Superior temporal gyrus (tissue), 1 donor: Measurements from ENCODE around the gene TMEM217.

Experiments used
- DNase-seq: peaks from one replicate; pipeline ENCODE4 v3.0.0-alpha.2; 2016; ENCODE audit errors: extremely low spot score

TMEM217 gene

DNA sequence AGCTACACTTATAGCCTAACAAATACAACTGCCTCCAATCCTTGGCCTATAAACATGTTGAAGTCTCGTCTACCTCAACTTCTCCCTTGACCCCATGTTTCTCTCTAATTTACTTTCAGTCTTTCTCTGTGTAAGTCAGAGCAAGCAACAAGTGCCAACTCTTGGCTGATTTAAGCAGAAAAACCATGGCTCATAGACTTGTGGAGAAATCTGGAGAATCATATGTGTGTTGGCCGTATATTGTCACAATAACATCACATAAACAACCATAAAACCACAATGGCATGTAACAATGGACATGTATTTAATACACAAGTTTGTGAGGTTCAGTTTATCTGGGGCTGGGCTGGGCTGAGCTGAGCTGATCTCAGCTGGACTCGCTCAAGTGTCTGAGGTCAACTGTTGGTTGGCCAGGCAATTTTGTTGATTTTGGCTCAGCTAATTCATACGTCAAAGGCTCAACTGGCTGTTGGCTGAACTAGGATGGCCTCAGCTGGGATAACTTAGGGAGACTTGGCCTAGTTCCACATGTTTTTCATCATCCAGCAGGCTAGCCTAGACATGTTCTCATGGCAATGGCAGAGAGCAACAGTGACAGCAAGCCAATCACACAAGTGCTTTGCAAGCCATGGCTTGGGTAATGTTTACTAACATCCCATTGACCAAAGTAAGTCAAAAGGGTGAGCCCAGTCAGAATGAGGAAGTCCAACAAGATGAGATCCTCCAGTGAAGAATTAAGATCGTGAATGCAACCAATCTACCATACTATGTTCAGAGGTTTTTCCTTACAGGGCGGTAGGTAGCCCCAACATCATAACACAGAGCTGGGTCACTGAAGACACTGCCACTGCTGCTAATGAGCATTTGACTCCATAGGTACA is 13.3 kb downstream of the TMEM217 start:
- peak; percentile 66 for DNase-seq

DNA sequence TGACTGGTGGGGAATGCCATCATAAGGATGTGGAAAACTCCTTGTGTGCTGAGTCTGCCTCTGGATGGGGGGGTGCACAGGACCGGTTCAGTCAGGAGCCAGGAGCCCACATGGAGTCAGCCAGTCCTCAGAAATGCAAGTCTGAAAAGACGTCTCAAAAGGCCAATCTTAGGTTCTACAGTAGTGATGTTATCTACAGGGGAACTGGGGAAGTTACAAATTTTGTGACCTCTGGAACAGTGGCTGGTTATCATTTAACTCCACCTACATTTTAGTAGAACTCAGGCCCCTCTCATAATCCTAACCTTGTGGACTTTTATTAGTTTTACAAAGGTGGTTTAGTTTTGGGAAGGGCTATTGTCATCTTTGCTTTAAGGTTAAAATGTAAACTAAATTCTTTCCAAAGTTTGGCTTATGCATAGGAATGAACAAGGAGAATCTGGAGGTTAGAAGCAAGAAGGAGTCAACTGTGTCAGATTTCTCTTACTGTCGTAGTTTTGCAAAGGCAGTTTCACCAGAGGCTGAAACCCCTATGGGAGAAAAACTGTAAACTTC is 14.1 kb downstream of the TMEM217 start:
- no peak for DNase-seq

DNA sequence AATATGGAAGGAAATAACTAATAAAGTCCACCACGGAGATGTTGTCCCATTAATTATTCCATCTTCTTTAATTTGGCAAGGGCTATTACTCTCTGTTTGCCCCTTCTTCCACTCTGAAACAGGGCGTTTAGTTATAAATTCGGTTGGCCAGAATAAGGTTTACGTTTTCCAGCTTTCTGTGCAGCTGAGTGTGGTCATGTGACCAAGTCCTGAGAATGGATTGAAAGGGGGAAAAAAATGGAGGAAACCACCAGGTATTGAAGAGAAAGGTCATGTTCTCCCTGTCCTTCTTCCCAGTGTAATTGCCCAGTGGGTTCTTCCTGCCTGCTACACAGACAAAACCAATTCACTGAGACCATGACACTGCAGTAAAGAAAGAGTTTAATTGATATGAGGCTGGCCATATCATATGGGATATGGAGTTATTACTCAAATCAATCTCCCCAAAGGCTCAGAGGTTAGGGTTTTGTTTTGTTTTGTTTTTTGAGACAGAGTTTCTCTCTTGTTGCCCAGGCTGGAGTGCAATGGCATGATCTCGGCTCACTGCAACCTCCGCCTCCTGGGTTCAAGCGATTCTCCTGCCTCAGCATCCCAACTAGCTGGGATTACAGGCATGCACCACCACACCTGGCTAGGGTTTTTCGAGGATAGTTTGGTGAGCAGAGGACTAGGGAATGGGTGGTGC is 14.7 kb downstream of the TMEM217 start:
- DNase-seq, result no peak

DNA sequence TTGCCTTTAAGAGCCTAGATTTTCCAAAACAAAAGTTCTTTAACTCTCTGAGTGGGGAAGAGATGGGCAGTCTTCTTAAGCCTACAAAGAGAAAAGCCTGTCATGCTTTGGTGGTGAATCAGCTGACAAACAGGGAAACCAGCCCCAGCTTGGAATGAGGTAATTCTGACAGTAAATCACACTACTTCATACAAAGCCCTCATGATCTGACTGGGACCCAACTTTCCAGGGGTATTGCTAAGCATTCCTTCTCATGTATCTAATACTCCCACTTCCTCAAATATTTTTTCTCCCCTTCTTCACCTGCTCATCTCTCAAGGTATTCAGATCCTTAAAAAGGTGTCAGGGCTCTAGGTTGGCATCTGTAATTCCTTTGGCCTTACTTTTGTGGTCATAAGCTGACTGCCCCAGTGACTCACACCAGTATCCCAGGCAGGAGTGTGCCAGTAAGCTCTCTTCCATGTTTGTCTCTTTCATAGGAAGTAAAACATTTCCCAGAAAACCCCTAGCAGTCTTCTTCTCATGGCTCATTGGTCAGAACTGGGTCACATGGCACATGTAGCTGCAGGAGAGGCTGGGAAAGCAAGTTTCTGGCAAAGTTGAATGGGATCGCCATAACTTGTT is 15.4 kb downstream of the TMEM217 start:
- DNase-seq, result no peak

DNA sequence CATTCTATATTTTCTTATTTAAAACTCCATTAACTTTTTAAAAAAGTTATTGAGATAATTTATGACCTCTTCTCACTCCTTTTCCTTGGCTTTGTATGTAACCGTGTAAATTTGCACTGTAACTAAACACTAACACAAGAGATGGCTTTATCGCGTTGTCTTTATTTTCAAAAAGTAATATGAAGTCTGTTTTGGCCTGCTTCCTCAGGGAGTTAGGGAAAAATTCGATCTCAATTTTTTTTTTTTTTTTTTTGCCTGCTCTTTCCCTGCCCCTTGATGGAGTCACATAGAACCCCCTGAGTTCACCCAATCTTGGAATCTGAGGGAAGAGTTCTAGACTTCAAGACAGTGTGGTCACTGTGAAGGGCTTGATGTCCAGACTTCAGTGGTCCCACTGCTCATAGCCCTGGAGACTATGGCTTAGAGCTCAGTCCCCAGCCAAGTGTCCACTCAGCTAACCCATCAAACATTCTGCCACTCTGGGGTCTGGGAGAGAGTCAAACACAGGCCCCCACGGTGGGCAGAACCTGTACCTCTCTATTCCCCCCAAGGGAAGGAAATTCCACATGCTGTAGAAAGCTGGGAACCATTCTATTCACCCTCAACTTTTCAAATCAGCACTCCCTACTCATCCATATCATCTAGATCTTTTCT is 16.0 kb downstream of the TMEM217 start:
- DNase-seq, result no peak

DNA sequence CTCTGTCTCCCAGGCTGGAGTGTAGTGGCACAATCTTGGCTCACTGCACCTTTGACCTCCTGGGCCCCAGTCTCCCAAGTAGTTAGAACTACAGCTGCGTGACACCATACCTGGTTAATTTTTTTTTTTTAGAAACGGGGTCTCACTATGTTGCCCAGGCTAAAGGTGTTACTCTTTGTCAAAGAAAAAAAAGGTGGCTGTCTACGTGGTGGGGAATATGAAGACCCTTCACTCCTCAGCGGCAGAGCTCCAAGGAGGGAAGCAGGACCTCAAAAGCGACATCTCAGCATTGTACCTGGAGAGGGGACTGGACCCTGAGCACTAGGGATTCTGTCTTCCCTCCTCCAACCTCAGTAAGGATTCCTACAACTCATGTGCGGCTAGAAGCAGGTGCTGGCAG is 16.8 kb downstream of the TMEM217 start:
- DNase-seq, result no peak

DNA sequence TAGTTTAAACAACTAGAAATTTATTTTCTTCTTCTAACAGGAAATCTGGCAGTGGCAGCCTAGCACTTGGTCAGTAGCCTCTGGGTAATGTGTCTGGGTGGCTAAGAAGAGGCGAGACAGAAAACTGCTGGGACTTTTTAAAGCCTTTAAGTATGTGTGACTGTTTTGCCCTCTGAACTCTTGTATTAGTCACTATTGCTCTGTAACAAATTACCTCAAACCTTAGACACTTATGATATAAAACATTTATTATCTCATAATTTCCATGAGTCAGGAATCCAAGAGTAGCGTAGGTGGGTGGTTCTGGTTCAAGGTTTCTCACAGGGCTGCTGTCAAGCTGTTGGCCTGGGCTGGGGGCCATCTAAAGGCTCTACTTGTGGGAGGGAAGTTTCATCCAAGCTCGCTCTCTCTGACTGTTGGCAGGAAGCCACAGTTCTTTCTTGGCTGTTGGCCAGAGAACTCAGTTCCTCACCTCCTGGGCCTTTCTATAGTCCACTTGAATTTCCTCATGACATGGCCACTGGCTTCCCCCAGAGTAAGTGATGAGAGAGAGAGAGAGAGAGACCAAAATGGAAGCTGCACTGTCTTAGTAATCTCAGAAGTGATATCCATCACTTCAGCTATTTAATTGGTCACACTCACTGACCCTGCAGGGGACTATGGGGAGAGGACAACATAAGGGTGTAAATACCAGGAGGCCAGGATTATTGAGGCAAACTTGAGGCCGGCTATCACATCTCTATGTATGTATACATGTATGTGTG is 17.8 kb downstream of the TMEM217 start:
- peak; percentile 49 for DNase-seq

DNA sequence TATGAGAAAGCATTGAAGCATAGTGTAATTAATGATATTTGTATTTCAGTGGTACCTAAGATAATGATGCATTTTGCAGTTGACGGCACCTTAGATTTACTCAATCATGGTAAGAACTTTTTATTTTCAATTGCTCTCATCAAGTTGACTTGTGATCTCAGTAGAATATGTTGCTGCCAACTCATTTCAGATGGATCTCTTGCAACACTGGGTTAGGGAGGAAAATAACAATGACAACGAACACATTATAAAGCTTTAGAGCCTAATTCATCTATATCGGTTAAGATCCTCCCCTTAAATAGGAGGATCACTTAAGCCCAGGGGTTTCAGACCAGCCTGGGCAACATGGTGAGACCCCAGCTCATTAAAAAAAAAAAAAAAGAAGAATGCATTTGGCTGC is 18.4 kb downstream of the TMEM217 start:
- DNase-seq, result no peak

DNA sequence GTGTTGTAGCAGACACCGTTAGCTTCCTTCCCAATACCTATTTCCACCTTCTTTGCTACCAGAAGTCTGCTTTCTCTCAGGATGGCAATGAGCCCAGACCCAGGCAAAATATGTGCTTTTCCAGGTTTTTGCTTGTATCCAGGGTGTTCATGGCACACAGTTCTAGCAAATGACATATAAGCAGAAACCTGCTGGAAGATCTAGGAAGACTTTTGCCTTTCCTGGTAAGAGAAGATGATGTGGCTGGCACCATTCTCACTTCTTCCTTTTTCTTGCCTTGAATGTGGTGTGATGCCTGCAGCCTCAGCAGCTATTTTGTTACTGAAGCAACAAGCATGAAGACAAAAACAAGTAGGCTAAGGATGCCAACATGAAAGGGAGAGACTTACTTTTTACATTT is 19.6 kb downstream of the TMEM217 start:
- peak; percentile 47 for DNase-seq

DNA sequence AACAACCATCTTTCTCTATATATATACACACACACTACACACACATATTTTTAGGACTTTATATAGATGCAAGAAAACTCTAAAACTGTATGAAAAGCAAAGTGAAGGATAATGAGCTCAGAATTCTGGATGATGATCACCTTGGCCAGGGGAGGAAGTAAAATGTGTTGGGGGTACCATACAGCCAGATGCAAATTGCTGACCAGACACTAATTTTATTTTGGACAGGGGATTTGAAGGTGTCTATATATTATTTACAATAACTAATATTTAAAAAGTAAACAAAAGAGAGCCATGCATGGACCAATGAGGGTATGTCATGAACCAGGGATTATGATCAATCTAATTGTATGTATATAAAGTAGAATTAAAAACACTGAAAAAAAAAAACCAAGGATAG is 20.2 kb downstream of the TMEM217 start:
- DNase-seq, result no peak

DNA sequence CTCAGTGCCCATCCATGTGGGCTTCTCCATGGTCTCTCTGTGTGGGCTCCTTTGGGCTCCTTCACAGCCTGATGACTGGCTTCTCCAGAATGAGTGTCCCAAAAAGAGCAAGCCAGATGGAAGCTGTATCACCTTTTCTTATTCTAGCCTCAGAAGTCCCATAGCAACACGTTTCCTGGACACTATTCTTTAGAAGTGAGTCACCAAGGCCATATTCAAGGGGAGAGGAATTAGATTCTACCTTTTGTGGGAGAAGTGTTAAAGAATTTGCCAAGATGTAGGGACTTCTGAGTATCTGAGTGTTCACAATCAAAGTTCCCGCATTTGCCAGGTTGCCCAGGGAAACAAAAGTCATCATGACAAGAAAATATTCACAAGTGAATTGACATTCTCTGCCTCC is 21.0 kb downstream of the TMEM217 start:
- no peak for DNase-seq

DNA sequence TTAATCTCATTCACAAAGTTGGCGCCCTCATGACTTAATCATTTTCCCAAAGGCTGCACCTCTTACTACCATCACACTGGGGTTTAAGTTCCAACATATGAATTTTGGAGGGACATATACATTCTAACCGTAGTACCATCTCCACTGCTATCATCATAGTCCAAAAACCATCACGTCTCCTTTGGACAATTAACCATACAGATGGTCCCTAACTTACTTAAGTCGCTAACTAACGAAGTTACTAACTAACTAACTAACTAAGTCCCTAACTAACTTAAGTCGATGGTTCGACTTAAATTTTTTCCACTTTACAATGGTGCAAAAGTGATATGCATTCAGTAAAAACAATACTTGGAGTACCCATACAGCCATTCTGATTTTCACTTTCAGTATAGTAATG is 24.4 kb downstream of the TMEM217 start:
- no peak for DNase-seq

DNA sequence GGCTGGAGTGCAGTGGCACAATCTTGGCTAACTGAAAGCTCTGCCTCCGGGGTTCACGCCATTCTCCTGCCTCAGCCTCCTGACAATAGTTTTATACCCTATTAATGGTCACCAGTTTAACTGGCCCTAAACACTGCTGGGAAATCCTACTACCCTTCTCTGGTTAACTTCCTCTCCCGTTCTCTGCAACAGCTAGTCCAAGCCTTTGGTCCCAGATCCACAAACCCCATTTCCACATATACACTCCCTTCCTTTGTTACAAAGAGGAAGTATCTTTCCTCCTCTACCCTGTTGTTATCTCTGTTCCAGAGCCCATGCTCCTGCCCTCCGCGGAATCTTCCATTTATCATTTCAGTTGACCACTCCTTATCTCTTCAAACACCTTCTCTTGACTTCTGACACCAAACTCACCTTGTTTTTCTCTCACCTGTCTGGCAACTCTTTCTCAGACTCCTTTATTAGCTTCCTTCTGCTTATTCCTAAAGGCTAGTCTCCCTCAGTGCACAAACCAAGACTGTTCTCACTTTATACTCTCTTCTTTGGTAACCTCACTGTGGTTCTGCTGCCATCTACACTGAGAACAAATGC is 25.4 kb downstream of the TMEM217 start:
- no peak for DNase-seq

DNA sequence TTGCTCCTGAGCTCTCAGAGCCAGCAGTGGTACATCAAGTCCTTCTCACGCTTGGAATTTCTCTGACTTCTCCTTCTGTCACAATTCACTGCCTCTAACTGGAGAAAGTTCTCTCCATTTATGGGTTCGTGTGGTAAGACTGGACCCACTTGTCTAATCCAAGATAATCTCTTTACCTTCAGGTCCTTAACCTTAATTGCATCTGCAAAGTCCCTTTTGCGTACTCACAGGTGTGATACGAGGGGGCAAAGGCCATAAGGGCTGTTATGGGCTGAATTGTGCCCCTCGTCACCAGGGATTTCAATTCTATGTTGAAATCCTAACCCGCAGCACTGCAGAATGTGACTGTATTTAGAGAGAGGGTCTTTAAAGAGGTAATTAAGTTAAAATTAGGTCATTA is 27.8 kb downstream of the TMEM217 start:
- no peak for DNase-seq

DNA sequence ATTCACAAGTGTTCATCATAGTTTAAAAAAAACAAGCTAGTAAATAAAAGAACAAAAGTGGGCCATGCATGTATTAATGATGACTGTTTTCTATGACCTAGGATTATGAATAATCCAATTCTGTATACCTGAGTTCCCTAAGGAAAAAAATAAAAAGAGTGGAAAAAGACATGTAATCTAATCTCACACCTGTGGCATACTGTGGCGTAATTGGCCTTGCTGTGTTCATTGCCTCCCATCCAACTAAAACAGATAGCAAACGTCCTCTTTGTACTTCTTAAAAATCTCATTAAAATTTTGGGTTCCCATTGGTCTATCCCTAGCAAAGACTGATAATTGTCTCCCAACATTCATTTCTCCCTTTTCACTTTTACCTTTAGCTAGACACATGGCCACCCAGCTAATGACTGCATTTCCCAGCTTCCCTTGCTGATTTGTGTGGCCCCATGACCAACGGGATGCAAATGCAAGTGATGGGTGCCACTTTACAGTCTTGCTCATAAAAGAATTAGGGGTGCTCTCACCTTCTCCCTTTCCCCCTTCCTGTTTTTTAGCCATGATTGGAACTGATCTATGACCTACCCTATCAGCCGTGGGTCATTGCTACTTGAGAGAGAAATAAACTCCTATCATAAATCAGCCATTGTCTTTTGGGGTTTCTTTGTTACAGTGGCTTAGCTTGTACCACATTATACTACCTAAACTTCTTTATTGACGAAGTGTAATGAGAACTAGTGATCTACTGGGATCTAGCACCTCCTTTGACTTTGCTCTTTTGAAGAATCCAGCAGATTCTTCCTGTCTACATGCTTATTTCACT is 32.4 kb downstream of the TMEM217 start:
- DNase-seq, result no peak

DNA sequence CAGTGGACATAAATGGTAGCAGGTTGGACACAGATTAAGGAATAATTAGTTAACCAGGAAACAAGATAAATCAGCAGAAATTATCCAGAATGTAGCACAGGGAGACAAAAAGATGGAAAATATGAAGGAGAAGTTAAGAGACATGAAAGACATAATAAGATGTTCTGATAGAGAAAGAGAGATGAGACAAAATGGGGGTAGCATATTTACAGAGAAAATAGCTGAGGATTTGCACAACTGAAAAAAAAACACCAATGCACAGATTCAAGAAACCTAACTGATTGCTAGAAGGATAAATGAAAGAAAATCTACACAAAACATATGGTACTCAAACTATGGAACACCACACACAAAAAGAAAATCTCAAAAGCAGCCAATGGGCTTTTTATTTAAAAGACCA is 35.0 kb downstream of the TMEM217 start:
- no peak for DNase-seq

DNA sequence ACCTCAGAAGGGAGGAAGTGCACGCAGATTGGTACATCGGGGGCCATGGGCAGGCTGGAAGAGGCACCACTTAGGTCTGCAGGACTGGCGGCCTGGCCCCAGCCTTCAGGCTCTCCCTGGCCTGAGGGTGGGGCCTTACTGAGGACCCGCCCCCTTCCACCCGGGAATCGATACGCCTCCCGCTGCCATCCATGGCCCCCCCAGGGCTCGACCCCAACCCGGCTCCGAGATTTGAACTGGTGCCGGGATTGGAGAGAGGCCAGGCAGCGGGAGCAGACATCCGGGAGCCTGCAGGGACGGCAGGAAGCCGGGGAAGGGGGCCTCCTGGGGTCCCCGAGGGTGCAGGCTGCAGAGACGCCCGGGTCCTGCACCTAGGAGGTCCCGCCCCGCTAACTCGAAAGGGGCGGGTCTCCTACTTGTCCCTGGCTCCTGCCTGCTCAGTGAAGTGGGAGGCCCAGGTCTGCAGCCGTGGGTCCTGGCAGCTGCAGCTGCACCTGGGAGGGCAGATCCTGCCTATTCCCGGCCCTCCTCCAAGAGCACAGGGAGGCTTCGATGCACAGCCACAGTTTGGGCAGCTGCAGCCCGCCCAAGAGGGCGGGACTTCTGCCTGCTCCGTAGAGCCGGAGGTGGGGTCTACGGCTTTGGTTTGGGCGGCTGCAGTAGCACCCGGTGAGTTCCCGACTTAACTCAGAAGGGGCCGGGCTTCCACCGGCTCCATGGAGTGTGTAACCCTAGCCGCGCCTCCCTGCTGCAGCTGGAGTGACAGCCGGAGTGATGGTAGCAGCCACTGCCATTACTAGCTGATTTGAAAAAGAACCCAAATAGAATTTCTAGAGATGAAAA is 35.6 kb downstream of the TMEM217 start:
- no peak for DNase-seq

DNA sequence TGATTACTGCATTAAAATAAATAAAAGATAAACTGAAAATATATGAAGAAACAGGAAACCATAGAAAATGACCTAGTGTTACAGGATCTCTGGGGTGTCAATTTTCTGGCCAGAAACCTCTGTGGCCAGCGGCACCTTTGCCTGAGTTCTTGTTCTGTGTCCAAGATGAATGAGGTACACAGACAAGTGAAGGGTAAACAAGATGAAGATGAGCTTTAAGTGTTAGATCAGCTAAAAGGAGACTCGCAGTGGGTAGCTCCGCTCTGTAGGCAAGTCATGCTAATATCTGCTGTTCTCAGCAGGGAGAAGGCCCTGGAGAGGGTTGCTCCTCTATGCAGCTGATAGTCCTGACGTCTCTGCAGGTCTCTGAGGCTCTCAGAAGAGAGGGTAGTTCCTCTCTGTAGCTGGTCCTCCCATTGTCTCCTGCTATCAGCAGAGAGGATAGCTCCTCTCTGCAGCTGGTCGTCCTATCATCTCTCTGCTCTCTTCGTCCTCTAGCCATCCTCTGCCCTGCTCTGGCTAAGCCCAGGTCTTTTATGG is 36.3 kb downstream of the TMEM217 start:
- no peak for DNase-seq

DNA sequence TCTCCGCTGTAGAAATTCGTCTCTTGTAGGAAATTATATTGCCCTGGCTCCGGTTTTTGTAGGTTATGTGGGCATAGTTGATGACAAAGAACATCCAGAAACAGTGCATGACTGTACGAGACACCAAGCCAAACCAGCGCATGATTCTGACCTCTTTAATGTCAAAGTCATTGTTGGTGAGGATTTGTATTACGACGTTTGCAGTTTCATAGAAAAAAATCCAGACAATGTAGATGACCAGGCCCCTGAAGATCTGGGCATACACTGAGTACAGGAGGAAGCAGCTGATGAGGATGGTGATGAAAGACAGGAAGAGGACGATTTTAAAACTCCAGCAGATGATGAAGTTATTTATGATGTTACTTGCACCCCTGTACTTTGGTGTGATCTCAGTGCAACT is 39.4 kb downstream of the TMEM217 start:
- DNase-seq, result no peak
